SJCRH30 (cell line): ENCODE data around the gene SCAF4. TPM values are rescaled to one million over a fixed set of nuclear protein-coding genes. Genes with fewer than 3 reads are reported as not detected.
A peak's percentile ranks its signal among the peaks of the same experiment; 100 is the strongest.
"Not testable (repeated sequence)": the region's sequence is repeated elsewhere in the genome, so short reads cannot be mapped to it uniquely, and the experiment has no call there.

Experiments
- DNase-seq, 2 experiments: peaks; one replicate each; pipeline ENCODE4 v3.0.0-alpha.2; 2015 to 2020
- H3K27ac ChIP-seq: fragments of 250-450 bp; sonication (Bioruptor Pico); 2 replicates; pipeline ENCODE4 v1.5.1; 2020; ENCODE audit warnings: mild to moderate bottlenecking, moderate library complexity
- H3K27me3 ChIP-seq: fragments of 250-450 bp; sonication (Bioruptor Pico); 2 replicates; pipeline ENCODE4 v1.5.1; 2020; ENCODE audit warnings: mild to moderate bottlenecking, moderate library complexity
- H3K36me3 ChIP-seq: fragments of 250-450 bp; sonication (Bioruptor Pico); 2 replicates; pipeline ENCODE4 v1.5.1; 2020; ENCODE audit warnings: mild to moderate bottlenecking, moderate library complexity
- H3K4me1 ChIP-seq: fragments of 250-450 bp; sonication (Bioruptor Pico); 2 replicates; pipeline ENCODE4 v1.5.1; 2020; ENCODE audit warnings: mild to moderate bottlenecking, moderate library complexity
- H3K4me3 ChIP-seq: fragments of 250-450 bp; sonication (Bioruptor Pico); 2 replicates; pipeline ENCODE4 v1.5.1; 2020; ENCODE audit warnings: mild to moderate bottlenecking, moderate library complexity
- H3K9me3 ChIP-seq: fragments of 250-450 bp; sonication (Bioruptor Pico); replicated peaks from 2 replicates; pipeline ENCODE4 v1.5.1; 2020; ENCODE audit warnings: mild to moderate bottlenecking, moderate library complexity
- total RNA-seq: library from RNA; depleted of rRNA; stranded (reverse); fragments of >200 nt; shearing (Covaris generic); gene quantifications from 2 replicates; pipeline ENCODE4 v1.2.3, GENCODE V29; 2014

SCAF4 gene
- total RNA-seq, 1 experiment from 2014 or later: 32.7 TPM

- Histone ChIP-seq H3K27ac (no peak overlapping the region), H3K4me1 (no peaks in the 10 kb centered on the region), H3K4me3 (no peak overlapping the region), H3K27me3 (no peaks in the 10 kb centered on the region), H3K9me3 (no peaks in the 10 kb centered on the region), H3K36me3 (peaks cover 76% of the 10 kb centered on the region)
- no peak for DNase-seq
Measured at GRCh38 chr21:31682620-31683019, 49.3 kb downstream of the SCAF4 start.

DNA sequence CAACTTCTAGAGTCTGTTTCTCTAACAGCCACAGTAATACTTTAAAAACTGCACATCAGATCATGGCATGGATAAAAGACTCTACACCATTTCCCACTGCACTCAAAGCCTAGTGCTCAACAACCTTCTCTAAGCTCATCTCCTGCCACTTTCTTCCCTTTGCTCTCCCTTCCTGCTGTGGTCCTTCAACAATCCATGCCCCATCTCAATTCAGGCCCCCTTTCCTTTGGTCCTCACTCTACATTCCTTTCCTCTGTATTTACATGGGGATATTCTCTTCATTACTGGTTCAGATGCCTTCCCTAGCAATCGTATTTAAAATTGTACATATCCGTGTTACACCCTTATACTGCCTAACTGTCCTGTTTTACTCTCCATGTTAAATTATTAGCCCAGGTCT, 53.4 kb downstream of the SCAF4 start:
- Histone ChIP-seq H3K27ac (no peak overlapping the region), H3K9me3 (no peaks in the 10 kb centered on the region), H3K36me3 (peaks cover 42% of the 10 kb centered on the region), H3K4me3 (no peak overlapping the region), H3K4me1 (no peaks in the 10 kb centered on the region), H3K27me3 (no peaks in the 10 kb centered on the region)
- DNase-seq: no peak

- Histone ChIP-seq H3K4me3 (no peak overlapping the region), H3K4me1 (no peaks in the 10 kb centered on the region), H3K27ac (no peak overlapping the region), H3K9me3 (no peaks in the 10 kb centered on the region), H3K36me3 (peaks cover 28% of the 10 kb centered on the region), H3K27me3 (no peaks in the 10 kb centered on the region)
- no peak for DNase-seq
Measured at GRCh38 chr21:31677047-31677446, 54.9 kb downstream of the SCAF4 start.

- no peaks in the 10 kb centered on the region for H3K9me3 ChIP-seq
- no peaks in the 10 kb centered on the region for H3K27me3 ChIP-seq
- H3K4me3 ChIP-seq: no peak overlapping the region
- H3K36me3 ChIP-seq: peaks cover 28% of the 10 kb centered on the region
- no peak overlapping the region for H3K27ac ChIP-seq
- no peaks in the 10 kb centered on the region for H3K4me1 ChIP-seq
- no peak for DNase-seq
Measured at GRCh38 chr21:31675960-31676359, 56.0 kb downstream of the SCAF4 start.

DNA sequence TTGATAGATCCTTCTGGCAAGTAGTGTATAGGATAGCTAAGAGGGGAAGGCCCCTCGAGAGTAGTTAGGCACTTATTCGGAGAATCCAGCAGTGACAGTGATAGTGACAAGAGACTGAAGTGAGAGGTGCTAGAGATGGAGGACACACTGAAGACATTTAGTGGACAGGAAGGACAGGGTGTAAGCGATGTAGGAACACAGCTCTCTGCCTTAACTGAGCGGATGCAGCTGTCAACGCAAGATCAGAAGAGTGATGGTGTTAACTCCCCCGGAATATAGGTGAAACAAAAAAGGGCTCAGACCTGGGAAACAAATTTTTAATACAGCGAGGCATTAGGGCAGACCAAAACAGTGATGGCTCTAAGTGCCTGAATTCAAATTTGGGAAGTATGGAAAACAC, 56.6 kb downstream of the SCAF4 start:
- Histone ChIP-seq H3K4me3 (no peak overlapping the region), H3K9me3 (no peaks in the 10 kb centered on the region), H3K4me1 (no peaks in the 10 kb centered on the region), H3K27me3 (no peaks in the 10 kb centered on the region), H3K36me3 (peaks cover 27% of the 10 kb centered on the region), H3K27ac (no peak overlapping the region)
- no peak for DNase-seq

DNA sequence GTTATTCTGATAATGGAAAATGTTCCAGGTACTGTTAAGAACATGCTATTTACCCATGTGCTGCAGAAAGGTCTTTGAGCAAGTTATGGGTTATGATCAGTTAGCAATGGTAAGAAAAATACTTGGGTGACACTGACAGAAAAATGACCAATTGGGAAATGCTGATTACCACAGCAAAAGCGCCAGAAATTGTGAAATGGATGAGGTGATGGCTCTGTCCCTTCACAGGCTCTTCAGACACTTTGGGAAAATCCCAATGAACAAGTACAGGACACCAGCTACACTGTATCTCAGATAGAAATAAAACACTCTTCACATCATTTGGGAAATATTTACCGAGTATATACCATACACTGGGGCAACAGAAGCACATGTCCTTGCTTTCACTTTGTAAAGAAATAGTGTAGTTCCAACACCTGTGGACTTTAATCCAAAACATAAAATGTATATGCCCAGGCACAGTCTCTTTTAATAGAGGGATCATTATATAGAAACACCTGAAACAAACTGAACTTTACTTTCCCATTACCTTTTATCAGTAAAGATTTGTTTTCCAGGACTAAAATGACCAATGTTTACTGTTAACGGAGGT, 58.5 kb downstream of the SCAF4 start:
- H3K27me3 ChIP-seq: no peaks in the 10 kb centered on the region
- H3K9me3 ChIP-seq: no peaks in the 10 kb centered on the region
- H3K36me3 ChIP-seq: peaks cover 32% of the 10 kb centered on the region
- no peaks in the 10 kb centered on the region for H3K4me1 ChIP-seq
- no peak overlapping the region for H3K27ac ChIP-seq
- no peak for DNase-seq
- no peak overlapping the region for H3K4me3 ChIP-seq

DNA sequence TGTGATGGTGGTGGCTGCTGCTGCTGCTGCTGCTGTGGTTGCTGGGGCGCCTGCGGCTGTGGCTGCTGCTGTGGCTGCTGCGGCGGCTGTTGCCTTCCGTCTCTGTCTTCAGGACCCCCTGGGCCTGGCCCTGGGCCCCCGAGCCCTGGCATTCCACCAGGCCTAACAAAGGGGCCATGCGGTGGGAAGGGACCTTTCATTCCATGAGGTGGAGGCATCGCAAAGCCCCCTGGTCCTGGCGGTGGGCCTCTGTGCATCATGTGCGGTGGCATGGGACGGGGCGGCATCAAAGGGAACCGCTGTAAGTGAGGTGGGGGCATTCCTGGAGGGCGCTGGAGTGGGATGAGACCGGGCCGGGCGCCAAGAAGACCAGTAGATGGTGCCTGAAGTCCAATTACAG, 60.0 kb downstream of the SCAF4 start:
- Histone ChIP-seq H3K9me3 (no peaks in the 10 kb centered on the region), H3K4me3 (no peak overlapping the region), H3K4me1 (no peaks in the 10 kb centered on the region), H3K27ac (no peak overlapping the region), H3K27me3 (no peaks in the 10 kb centered on the region), H3K36me3 (peaks cover 46% of the 10 kb centered on the region)
- DNase-seq: no peak

DNA sequence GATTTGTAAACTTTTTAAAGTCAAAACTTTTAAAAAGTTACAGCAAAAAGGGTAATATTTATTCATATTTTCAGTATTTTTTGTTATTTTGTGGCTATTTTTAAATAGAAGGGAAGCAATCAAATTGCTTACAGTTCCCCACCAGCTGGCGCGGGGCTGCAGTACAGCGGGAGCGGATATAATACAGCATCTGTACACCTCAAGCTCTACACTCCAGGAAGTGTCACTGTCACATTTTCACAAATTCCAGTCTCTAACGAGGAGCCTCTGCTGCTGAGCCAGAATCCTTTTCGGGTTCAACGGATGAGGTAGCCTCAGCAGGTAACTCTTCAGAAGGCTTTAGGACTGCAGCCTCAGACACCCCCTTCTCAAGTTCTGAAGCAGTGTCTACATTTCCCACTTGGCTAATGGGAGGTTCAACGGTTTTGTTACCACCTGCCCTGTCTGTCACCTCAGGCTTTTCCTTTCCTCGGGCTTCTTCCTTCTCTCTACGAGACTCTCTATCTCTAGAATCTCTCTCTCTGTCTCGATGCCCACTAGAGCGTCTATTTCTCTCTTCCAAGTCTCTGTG, 60.7 kb downstream of the SCAF4 start:
- Histone ChIP-seq H3K4me3 (no peak overlapping the region), H3K27me3 (no peaks in the 10 kb centered on the region), H3K27ac (no peak overlapping the region), H3K36me3 (peaks cover 53% of the 10 kb centered on the region), H3K9me3 (no peaks in the 10 kb centered on the region), H3K4me1 (no peaks in the 10 kb centered on the region)
- DNase-seq: peak in 1 of 2 experiments; percentile 41

DNA sequence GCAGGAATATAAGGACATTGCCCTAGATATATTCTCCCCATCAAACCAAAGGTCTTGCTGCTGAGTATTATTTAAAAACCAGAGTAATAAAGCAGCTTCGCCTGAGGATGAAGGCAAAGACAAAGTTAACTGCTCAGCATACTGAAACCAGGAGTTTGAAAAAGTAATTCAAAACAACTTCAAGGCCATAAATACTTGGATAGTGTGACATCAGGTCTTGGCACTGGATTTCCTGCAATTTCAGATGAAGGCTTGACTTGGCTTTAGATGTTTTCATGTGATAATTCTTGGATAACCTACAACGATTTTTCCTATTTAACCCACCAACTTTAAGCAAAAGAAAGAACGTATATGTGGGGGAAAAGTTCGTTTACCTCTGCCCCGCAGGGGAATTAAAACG, 61.8 kb downstream of the SCAF4 start:
- Histone ChIP-seq H3K27me3 (no peaks in the 10 kb centered on the region), H3K27ac (no peak overlapping the region), H3K9me3 (no peaks in the 10 kb centered on the region), H3K4me1 (no peaks in the 10 kb centered on the region), H3K36me3 (peaks cover 57% of the 10 kb centered on the region), H3K4me3 (no peak overlapping the region)
- DNase-seq: no peak

DNA sequence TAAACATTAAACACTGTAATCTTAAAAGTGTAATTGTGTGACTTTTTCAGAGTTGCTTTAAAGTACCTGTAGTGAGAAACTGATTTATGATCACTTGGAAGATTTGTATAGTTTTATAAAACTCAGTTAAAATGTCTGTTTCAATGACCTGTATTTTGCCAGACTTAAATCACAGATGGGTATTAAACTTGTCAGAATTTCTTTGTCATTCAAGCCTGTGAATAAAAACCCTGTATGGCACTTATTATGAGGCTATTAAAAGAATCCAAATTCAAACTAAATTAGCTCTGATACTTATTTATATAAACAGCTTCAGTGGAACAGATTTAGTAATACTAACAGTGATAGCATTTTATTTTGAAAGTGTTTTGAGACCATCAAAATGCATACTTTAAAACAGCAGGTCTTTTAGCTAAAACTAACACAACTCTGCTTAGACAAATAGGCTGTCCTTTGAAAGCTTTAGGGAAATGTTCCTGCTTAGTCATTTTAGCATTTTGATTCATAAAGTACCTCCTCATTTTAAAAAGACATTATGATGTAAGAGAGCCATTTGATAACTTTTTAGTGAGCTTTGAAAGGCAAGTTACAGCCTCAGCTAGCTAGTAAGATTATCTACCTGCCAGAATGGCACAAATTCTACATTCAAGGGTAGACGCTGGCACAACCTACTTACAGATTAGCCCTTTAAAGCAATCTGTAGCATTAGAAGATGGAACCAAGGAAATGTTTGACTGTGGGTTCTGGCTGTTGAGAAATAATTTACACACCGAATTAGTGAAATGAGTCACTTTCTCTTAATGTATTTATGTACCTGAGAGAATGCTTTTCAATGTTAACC, 63.0 kb downstream of the SCAF4 start:
- no peaks in the 10 kb centered on the region for H3K27me3 ChIP-seq
- peaks cover 59% of the 10 kb centered on the region for H3K36me3 ChIP-seq
- no peaks in the 10 kb centered on the region for H3K4me1 ChIP-seq
- H3K9me3 ChIP-seq: no peaks in the 10 kb centered on the region
- H3K27ac ChIP-seq: no peak overlapping the region
- no peak for DNase-seq
- H3K4me3 ChIP-seq: no peak overlapping the region

- Histone ChIP-seq H3K27me3 (no peaks in the 10 kb centered on the region), H3K4me3 (no peak overlapping the region), H3K4me1 (no peaks in the 10 kb centered on the region), H3K36me3 (peaks cover 63% of the 10 kb centered on the region), H3K27ac (no peak overlapping the region), H3K9me3 (no peaks in the 10 kb centered on the region)
- DNase-seq: no peak
Measured at GRCh38 chr21:31667639-31668038, 64.3 kb downstream of the SCAF4 start.

DNA sequence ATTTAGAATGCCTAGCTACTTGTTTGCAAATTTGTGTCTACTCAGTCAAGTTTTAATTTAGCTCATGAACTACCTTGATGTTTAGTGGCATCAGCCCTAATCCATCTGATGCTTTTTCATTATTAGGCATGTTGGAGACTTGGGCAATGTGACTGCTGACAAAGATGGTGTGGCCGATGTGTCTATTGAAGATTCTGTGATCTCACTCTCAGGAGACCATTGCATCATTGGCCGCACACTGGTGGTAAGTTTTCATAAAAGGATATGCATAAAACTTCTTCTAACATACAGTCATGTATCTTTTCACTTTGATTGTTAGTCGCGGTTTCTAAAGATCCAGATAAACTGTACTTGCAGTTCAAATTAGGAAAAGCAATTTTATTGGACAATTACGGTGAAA, 64.8 kb downstream of the SCAF4 start:
- H3K27ac ChIP-seq: no peak overlapping the region
- H3K4me1 ChIP-seq: no peaks in the 10 kb centered on the region
- peaks cover 68% of the 10 kb centered on the region for H3K36me3 ChIP-seq

GRCh38 chr21:31666445-31667010, 65.4 kb downstream of the SCAF4 start:
- H3K4me3 ChIP-seq: no peak overlapping the region
- no peaks in the 10 kb centered on the region for H3K27me3 ChIP-seq
- no peak for DNase-seq
- H3K4me1 ChIP-seq: no peaks in the 10 kb centered on the region
- no peak overlapping the region for H3K27ac ChIP-seq
- peaks cover 69% of the 10 kb centered on the region for H3K36me3 ChIP-seq
- H3K9me3 ChIP-seq: no peaks in the 10 kb centered on the region

More for the DNA sequence above, 64.8 kb downstream of the SCAF4 start:
- DNase-seq: no peak
- H3K27me3 ChIP-seq: no peaks in the 10 kb centered on the region
- H3K4me3 ChIP-seq: no peak overlapping the region
- H3K9me3 ChIP-seq: no peaks in the 10 kb centered on the region

DNA sequence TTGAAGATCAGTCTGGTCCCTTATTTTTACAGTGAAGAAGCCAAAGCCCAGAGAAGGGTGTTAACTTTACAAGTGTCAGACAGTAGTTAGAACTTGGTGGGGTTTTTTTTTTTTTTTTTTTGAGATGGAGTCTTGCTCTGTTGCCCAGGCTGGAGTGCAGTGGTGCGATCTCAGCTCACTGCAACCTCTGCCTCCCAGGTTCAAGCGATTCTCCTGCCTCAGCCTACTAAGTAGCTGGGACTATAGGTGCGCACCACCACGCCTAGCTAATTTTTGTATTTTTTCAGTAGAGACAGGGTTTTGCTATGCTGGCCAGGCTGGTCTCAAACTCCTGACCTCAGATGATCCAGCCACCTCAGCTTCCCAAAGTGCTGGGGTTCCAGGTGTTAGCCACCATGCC, 66.0 kb downstream of the SCAF4 start:
- not testable (repeated sequence) for DNase-seq

DNA sequence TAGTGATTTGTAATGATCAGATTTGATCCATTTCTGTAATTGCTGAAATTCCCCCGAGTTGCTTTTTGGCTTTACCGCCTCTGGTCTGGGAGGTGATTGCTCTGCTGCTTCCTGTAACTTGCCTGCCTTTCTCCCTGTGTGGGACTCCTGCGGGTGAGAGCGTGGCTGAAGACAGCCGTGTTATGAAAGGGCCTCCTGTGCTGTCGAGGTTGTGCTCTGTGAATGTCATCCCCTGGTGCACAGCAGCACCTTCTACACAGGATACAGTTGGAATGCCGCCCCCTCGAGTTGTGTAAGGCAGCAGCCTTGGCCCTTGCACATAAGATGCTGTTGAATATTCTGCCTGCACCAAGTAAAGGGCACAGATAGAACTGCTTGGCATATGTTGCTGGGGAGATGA, 66.5 kb downstream of the SCAF4 start:
- Histone ChIP-seq H3K27me3 (no peaks in the 10 kb centered on the region), H3K4me3 (no peak overlapping the region), H3K4me1 (peaks cover 4% of the 10 kb centered on the region; the same call in 1 of the 2 replicates), H3K27ac (no peak overlapping the region), H3K36me3 (peaks cover 64% of the 10 kb centered on the region), H3K9me3 (no peaks in the 10 kb centered on the region)
- DNase-seq: no peak

More for the DNA sequence above, 66.0 kb downstream of the SCAF4 start:
- H3K4me3 ChIP-seq, H3K4me1 ChIP-seq, H3K27me3 ChIP-seq, H3K9me3 ChIP-seq, H3K27ac ChIP-seq: not testable (repeated sequence)
- H3K36me3 ChIP-seq: peaks cover 67% of the 10 kb centered on the region
